HG02623 (cell line): ENCODE measurements around the gene LRRFIP1.

Experiments
- ATAC-seq: cut with Tn5 transposase; IDR thresholded peaks from one replicate; pipeline ENCODE4 v1.9.1; 2021; ENCODE audit warnings: moderate library complexity; ENCODE audit not compliant: unreplicated experiment

The LRRFIP1 gene

DNA sequence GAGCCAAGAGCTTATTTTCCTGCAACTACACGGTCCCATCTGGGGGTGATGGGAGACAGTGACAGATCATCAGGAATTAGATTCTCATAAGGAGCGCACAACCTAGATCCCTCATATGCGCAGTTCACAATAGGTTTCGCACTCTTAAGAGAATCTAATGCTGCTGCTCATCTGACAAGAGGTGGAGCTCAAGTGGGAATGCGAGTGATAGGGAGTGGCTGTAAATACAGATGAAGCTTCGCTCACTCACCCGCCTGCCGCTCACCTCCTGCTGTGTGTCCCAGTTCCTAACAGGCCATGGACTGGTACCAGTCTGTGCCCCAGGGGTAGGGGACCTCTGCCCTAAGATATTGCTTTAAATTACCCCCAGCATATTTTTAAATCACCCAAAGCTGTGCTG is 10.8 kb downstream of the LRRFIP1 start:
- ATAC-seq = no peak

DNA sequence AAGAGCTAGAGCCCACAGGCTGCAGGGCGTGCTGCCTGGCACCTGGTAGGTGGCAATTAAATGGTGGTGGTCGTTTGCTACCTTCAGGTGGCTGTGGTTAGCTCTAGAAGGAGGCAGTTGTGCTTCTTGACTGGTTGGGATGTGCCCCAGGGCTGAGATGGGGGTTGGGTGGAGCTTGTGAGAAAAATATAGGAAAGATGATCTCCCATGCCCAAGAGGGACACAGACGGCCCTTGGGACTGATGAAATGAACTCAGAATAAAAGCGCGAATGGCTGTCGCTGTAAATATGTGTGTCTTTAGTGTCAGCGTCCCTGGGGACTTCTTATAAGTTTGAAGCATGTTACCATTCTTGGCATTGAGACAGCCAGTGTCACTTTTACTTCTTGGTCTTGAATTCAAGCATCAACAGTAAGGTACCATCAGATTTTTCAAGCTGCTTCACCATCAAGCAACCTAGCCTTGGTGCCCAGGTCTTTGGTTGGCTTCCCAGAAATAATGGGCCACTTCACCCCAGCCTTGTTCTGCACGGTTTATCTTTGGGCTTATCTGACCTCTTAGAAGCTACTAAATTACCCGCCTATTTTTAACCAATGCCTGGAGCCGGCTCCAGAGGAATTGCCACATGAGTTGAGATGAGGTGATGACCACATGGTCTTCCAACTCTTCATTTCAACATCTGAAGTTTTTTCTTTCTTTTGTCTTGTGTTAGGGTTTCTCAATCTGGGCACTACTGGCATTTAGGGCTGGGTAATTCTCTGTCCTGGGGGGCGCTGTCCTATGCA is 11.9 kb downstream of the LRRFIP1 start:
- no peak for ATAC-seq

DNA sequence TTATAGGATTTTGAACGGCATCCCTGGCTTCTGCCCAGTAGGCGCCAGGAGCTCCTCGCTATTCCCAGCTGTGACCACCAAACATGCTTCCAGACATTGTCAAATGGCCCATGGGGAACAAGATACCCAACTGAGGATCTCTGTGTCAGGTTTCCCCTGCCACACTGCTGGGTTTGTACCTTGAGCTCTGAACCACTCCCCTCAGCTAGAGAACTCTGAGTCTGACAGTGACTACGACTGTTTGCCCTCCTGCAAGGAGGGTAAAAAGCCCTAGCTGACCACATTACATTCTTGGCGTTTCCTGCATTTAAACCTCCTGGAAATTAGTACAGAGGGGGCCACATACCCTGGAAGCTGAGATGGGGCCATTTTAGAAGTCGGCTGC is 12.4 kb downstream of the LRRFIP1 start:
- no peak for ATAC-seq

DNA sequence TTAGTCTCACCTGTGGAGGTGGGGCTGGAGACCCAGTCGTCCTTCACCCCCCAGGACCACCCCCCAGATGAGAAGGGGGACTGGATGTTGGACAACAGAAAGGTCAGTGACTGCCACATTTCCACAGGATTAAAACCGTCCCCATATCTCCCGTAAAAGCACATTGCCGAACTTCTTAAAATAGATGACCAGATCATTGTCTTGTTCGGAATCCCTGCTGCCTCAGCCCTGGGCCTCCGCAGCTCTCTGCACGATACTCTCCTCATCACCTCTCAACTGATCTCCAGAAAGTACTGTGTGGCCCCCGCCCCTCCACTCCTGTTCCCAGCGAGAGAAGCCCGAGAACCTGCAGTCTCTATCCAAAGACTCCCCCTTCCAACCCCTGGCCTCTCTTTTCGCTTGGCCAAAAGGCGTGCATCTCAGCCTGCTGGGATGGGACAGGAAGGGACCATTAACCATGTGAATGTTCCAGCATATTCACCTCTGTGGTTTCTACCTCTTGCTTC is 13.2 kb downstream of the LRRFIP1 start:
- no peak for ATAC-seq

DNA sequence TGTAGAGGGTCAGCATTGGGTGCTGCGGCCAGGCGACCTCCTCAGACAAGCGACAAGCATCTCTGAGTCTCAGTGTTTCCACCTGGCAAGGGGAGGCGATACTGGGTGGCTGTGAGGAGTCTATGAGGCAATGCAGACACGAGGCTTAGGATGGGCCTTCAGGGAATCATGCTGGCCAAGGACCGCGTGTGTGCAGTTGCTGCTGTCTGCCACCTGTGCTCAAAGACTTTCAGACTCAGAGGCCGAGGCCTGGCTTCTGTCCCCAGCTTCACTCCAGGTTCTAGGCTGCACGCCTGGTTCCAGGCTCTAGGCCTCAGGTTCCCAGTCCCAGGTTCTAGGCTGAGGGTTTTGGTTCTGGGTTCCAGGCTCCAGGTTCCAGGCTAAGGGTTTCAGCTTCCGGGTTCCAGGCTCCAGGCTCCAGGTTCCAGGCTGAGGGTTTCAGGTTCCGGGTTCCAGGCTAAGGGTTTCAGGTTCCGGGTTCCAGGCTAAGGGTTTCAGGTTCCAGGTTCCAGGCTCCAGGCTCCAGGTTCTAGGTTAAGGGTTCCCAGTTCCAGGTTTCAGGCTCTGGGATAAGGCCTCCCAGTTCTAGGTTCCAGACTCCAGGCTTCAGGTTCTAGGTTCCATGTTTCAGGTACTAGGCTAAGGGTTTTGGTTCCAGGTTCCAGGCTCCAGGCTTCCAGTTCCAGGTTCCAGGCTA is 14.8 kb downstream of the LRRFIP1 start:
- no peak for ATAC-seq

DNA sequence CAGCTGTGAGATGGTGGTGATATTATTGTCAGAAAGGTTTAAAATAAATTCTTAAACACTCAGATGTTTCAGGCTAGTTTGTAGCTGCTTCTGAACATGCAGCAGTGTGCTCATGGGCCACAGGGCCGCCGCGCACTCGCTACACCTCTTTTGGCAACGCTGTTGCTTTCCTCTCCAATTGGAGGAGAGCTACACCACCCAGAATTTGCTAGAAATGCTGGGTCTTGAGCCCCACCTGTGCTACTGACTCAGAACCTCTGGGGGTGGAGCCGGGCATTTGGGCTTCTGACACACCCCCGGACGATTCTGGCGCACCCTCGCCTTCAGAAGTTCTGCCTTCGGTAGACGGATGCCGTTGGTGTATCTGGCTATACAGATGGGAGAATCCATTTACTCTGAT is 15.7 kb downstream of the LRRFIP1 start:
- no peak for ATAC-seq

DNA sequence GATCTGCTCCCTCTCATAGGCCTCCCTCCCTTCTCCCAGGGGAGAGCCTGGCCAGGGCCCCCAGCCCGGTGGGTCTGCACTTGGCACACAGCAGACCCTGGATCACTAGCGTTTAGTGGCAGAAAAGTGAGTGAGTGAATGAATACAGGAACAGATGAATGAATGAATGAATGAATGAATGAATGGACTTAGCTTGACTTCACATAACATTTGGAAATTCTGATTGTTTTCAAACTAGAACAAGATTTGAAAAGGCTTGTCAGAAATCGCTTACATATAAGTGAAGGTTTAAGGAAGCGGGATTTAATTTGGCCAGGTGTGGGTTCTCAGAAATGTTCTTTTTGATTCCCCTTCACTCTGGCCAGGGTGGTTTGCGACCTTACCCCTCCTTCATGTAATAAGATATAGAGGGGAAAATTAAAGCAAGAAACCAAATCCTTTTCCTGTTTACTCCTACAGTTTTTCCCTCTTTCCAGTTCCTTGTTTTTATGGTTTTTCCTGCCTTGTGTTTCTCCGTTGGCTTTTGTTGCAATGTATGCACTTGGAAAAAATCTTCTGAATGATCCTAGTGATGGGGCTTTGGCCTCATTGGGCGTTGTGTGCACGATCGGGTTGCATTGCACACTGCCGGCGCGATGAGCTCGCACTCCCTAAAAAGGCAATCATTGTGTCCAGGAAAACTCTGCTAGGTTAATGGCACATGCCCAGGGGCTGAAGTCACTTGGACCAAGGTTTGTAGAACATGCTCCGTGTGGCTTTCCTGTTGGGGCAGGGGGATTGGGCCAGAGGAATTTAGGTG is 16.4 kb downstream of the LRRFIP1 start:
- ATAC-seq = no peak

DNA sequence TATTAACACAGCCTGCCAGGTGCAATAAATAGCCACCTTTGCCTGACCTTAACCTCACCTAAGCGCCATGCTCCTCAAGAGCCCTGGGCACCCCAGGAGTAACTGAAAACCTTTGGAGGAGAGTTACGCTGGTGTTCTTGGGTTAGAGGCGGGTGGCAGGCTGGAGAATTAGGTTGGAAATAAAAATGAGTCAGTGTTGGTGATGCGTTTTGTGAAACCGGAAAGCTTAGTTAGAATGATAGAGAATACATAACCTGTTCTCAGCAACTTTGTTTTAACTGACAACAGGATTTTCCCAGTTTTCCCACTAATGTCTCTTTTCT is 17.0 kb downstream of the LRRFIP1 start:
- ATAC-seq = no peak

DNA sequence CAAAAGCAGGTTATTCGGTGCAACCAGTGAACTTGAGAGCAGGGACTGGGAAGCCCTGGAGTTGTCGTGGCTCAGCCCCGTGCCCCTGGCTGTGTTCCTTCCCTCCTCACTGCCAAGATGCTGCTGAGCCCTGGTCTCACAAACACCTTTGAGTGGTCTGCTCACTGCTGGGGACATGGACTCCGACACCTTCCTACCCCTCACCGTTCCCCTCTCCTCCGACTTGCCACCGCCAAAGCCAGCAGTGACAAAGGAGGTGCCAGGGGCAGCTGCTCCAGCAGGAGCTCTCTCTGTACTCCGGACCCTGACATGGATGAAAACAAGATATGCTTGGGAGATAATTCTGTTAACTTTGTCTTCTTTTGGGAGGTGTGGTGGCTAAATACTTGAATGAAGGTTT is 17.9 kb downstream of the LRRFIP1 start:
- ATAC-seq = no peak

DNA sequence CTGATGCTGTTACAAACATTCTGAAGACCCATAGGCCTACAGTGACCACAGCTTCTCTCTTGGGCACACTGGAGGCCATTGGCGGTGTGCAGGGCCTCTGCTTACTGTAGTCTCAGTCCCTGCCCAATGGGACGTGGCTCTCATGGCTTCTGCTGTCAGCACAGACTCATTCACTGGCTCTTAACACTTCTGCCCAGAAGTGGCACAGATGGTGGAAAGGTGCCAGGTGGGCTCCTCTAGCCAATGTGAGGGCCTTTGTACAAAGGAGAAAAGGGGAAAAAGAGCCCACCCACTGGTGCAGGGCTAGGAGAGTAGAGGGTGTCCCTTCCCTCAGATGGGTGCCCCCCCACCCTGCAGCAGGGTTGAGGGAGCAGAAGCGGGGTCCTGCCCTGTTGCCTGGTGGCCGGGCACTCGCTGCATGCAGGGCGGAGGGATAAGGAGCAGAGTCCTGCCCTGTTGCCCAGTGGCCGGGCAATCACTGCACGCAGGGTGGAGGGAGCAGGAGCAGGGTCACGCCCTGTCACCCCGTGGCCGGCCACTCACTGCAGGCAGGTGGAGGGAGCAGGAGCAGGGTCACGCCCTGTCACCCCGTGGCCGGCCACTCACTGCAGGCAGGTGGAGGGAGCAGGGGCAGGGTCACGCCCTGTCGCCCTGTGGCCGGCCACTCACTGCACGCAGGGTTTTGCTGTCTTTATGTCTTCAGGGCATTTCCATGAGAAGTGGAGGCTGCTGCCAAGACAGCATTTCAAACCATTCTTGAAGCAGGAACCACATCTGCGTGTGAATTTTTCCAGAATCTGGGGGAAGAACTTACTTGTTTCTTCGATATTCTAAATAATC is 20.0 kb downstream of the LRRFIP1 start:
- ATAC-seq = no peak

DNA sequence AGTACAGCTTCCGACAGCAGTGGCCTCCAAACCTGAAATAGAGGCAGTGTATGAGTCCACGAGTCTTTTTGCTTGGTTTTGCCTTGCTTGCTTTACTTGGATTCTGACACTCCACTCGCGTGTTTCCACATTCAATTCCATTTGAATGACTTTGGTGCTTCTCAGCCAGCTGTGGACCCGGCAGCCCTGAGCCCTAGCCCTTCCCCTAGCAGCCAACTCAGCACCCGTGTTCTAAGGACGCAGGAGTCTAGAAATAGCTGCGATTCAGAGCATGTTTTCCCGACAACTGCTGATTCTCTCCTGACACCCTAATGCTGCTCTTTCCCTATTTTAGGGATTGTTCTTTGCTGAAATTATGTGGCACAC is 20.6 kb downstream of the LRRFIP1 start:
- ATAC-seq = no peak

DNA sequence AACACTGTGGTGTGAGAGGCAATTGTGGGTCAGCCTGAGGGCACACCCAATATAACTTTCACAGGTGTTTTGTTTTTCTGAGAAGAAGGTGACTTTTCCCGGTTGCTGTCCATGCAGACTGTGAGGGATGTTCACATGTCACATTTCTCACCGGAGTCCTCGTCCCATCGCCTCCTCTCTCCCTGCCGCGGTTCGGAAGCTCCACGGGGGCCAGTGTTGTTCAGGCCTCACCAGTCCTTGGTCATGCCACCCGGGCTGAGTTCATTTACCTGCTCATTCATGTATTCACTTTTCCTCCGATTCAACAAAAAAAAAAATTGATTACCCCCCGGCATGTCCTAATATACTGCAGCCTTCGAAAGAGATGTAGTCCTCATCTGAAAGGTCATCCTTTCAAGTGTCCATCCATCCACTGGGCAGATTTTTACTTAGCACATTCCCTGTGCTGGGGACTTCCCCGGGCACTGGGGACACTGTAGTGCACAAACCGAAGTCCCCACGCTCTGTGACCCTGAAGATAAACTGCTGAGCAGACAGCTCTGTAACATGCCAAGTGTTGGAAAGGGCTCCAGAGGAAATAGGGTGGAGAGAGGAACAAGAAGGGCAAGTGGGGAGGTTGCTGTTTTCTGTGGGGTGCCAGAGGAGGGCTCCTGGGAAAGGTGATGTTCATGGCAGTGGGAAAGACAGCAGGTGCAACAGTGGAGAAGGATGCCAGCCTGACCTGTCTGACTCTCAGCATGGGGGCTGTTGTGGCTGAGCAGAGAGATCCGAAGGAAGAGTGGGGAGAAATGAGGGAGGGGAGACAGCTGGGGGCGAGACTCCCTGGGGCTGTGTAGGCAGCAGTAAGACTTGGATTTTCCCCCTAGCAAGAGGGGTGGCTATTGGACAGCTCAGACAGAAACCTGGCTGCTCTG is 22.4 kb downstream of the LRRFIP1 start:
- ATAC-seq = no peak

DNA sequence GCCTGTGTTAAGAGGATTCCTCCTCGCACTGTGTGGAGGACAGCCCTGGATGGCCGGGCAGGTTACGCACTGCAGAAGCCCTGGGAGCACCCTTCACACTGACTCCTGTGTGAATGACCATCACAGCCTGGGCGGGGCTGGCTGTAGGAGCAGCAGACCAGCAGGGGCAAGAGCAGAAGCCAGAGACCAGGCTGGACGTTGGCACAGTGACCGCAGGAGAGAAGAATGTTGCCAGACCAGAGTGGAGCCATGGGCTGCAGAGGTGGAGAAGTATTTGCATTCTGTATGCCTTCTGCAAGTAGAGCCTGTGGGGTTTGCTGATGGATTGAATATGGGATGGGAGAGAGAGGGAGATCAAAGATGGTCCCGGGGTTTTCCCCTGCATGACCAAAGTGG is 23.1 kb downstream of the LRRFIP1 start:
- ATAC-seq = no peak

DNA sequence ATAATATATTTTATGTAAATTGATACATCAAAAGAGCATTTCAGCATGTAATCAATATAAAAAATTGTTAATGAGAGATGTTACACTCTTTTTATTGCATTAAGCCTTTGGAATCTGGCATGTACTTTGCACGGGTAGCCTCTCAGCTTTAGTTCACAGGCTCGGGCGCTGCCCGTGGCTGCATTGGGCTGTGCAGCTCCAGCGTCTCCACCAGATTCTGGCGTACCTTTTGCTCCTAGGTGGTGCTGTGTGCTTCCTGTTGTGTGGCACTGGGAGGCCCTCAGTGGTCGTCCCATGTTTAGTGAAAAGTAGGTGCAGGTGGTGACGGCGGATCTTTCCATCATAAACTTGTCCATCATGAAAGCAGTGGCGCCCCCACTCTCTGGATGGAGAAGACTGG is 24.4 kb downstream of the LRRFIP1 start:
- no peak for ATAC-seq

DNA sequence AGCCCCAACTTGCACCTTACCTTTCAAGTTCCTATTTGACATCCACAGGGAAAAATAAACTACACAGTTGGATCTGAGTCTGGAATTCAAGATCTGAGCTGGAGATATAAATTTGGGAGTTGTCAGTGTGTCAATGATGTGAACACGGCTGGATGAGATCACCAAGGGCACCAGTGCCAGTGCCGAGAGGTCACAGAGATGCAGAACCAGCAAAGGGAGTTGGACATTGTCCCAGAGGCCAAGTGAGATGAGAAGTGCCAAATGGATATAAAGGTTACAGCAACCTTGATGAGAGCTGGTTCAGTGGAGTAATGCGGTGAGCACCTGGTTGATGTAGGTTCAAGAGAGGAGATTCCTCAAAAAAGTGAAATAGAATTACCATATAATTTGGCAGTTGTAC is 24.8 kb downstream of the LRRFIP1 start:
- ATAC-seq = no peak

DNA sequence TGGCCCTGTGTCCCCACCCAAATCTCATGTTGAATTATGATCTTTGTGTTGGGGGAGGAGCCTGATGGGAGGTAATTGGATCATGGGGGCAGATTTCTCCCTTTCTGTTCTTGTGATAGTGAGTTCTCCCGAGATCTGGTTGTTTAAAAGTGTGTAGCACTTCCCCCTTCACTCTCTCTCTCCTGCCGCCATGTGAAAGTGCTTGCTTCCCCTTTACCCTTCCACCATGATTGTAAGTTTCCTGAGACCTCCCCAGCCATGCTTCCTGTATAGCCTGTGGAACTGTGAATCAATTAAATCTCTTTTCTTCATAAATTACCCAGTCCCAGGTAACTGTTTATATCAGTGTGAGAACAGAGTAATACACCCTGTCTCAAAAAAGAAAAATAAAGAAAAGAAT is 25.5 kb downstream of the LRRFIP1 start:
- ATAC-seq = no peak

DNA sequence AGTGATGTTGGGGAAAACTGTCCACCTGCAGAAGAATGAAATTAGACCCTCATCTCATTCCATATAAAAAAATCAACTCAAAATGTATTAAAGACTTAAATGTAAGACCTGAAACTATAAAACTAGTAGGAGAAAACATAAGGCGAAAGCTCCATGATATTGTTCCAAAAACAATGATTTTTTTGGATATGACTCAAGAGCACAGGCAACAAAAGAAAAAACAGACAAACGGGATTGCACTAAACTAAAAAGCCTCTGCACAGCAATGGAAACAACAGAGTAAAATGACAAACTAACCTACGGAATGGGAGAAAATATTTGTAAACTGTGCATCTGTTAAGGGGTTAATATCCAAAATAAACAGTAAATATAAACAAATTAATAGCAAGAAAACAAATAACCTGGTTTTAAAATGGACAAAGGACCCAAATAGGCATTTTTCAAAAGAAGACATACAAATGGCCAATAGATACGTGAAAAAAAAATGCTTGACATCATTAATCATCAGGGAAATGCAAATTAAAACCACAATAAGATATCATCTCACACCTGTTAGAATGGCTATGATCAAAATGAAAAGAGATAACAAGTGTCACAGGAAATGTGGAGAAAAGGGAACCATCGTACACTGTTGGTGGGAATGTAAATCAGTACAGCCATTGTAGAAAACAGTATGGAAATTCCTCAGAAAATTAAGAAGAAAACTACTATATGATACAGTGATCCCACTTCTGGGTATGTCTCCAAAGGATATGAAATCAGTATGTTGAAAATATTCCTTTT is 26.6 kb downstream of the LRRFIP1 start:
- ATAC-seq = no peak

DNA sequence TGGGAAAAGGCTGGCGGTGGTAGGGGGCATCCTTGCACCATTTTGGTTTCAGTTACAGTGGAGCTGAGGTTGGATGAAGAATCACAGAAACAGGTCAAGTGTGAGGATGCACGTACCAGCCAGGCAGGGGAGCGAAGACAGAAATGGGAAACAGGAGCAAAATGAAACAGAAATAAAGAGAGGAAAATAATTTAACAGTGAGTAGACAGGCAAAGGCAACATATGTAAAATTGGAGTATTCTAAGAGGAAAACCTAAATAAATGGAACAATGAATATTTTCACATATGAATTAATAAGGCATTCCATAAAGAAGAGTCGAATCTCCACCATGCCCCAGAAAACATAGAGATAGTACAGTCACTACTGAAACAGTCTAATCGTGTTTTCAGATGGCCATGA is 29.7 kb downstream of the LRRFIP1 start:
- ATAC-seq = no peak

DNA sequence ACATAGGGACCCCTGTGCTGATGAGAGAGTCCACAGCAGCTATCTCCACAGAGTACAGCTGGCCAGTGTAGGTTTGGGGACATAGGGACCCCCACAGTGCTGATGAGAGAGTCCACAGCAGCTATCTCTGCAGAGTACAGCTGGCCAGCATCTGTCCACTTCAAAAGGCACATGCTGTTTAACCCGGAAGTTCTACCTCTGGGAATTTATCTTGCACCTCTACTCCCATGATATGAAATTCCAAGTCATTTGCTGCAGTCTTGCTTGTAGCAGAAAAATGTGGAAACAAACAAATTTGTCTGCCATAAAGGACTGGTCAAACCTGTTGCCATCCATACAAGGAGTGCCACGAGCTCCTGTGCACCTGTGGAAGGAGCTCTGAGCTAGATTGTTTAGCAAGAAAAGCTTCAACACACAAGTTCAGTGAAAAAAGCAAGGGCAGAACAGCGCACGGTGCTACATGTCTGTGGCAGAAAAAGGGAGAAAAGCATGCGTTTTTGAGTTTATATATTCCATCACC is 33.1 kb downstream of the LRRFIP1 start:
- ATAC-seq = no peak
